ENCODE measurements around the gene DMD. TPM values are rescaled to one million over a fixed set of nuclear protein-coding genes. Genes with fewer than 3 reads are reported as not detected.

The DMD gene
- total RNA-seq, 1 donor = 32.4 TPM

- no peak overlapping the region for H3K4me3 ChIP-seq (ENCODE audit: low read depth, low read length)
- TF ChIP-seq CTCF (IDR thresholded peaks at IDR 0.05; ENCODE audit: insufficient read depth, low read depth, low read length) = no peak
- DNase-seq (ENCODE audit: low read depth) = no peak
These were observed 1834.8 kb downstream of the DMD start for GRCh38 chrX:31376408-31377022.

GRCh38 chrX:31374786-31375185, 1836.6 kb downstream of the DMD start:
- no peak overlapping the region for H3K4me3 ChIP-seq (ENCODE audit: low read depth, low read length)
- DNase-seq (ENCODE audit: low read depth) = no peak
- no peak for TF ChIP-seq CTCF (IDR thresholded peaks at IDR 0.05; ENCODE audit: insufficient read depth, low read depth, low read length)

- H3K4me3 ChIP-seq (ENCODE audit: low read depth, low read length) = no peak overlapping the region
- no peak for TF ChIP-seq CTCF (IDR thresholded peaks at IDR 0.05; ENCODE audit: insufficient read depth, low read depth, low read length)
- DNase-seq (ENCODE audit: low read depth) = no peak
These were observed 1839.4 kb downstream of the DMD start for GRCh38 chrX:31371956-31372355.

- H3K4me3 ChIP-seq (ENCODE audit: low read depth, low read length) = no peak overlapping the region
- no peak for DNase-seq (ENCODE audit: low read depth)
- no peak for TF ChIP-seq CTCF (IDR thresholded peaks at IDR 0.05; ENCODE audit: insufficient read depth, low read depth, low read length)
These were observed 1843.5 kb downstream of the DMD start for GRCh38 chrX:31367816-31368215.

- H3K4me3 ChIP-seq (ENCODE audit: low read depth, low read length) = no peak overlapping the region
- DNase-seq (ENCODE audit: low read depth) = no peak
- no peak for TF ChIP-seq CTCF (IDR thresholded peaks at IDR 0.05; ENCODE audit: insufficient read depth, low read depth, low read length)
These were observed 1845.3 kb downstream of the DMD start for GRCh38 chrX:31366041-31366440.

- no peak overlapping the region for H3K4me3 ChIP-seq (ENCODE audit: low read depth, low read length)
- TF ChIP-seq CTCF (IDR thresholded peaks at IDR 0.05; ENCODE audit: insufficient read depth, low read depth, low read length) = no peak
- no peak for DNase-seq (ENCODE audit: low read depth)
These were observed 1854.8 kb downstream of the DMD start for GRCh38 chrX:31356275-31357212.
